Gastrocnemius medialis (tissue), 4 donors: Measurements from ENCODE around the gene KCNAB3.

Source experiments
- CTCF ChIP-seq, 5 experiments: fragments of 450-650 bp in 3 of 5; fragments of 200-600 bp in 2 of 5; sonication (generic) in 2 of 5; IDR thresholded peaks in 4 of 5; conservative IDR thresholded peaks in 1 of 5; 1 replicate in 4 of 5; 2 replicates in 1 of 5; pipeline ENCODE4 v1.5.1; 2016 to 2019; ENCODE audit warnings: antibody characterized with exemption in 5 of 5, mild to moderate bottlenecking in 3 of 5, moderate library complexity in 3 of 5
- POLR2A ChIP-seq, 2 donors: fragments of 450-650 bp; IDR thresholded peaks; one replicate each; pipeline ENCODE4 v1.6.1; 2017; ENCODE audit warnings: antibody characterized with exemption in 2 of 2, mild to moderate bottlenecking in 2 of 2, moderate library complexity in 2 of 2

GRCh38 chr17:7910281-7910680 lies 19.4 kb downstream of the KCNAB3 start:
- no peak for TF ChIP-seq CTCF (IDR thresholded peaks at IDR 0.05 in 4 of 5, conservative IDR thresholded peaks at IDR 0.05 in 1 of 5)
- no peak for TF ChIP-seq POLR2A (IDR thresholded peaks at IDR 0.05)
